DMS 273 (cell line): ENCODE data around the gene HJV.

Source experiments
- DNase-seq: peaks from one replicate; lab custom pipeline; 2025; ENCODE audit not compliant: unreplicated experiment; lab: John Stamatoyannopoulos, UW

Gene HJV

GRCh38 chr1:146022403-146023127 lies 1.0 kb upstream of the HJV start:
- no peak for DNase-seq

GRCh38 chr1:146021050-146021445 lies 487 bp downstream of the HJV start:
- no peak for DNase-seq

GRCh38 chr1:146020058-146021049 lies 1.2 kb downstream of the HJV start:
- no peak for DNase-seq

GRCh38 chr1:146019231-146020057 lies 2.1 kb downstream of the HJV start:
- no peak for DNase-seq

- no peak for DNase-seq
Observed at GRCh38 chr1:146016891-146017290, 4.6 kb downstream of the HJV start.

- DNase-seq: no peak
Observed at GRCh38 chr1:146013559-146013922, 8.0 kb downstream of the HJV start.

- DNase-seq: peak; percentile 84
Observed at GRCh38 chr1:146012703-146013558, 8.6 kb downstream of the HJV start.

GRCh38 chr1:146010126-146010738 lies 11.3 kb downstream of the HJV start:
- DNase-seq: no peak

- no peak for DNase-seq
Observed at GRCh38 chr1:146007489-146008133, 13.9 kb downstream of the HJV start.

- no peak for DNase-seq
Observed at GRCh38 chr1:146001709-146002108, 19.8 kb downstream of the HJV start.

GRCh38 chr1:145999321-146000024 lies 22.1 kb downstream of the HJV start:
- DNase-seq: peak; percentile 74

GRCh38 chr1:145997718-145998023 lies 23.9 kb downstream of the HJV start:
- peak; percentile 64 for DNase-seq

GRCh38 chr1:145997016-145997717 lies 24.4 kb downstream of the HJV start:
- DNase-seq: peak; percentile 67

GRCh38 chr1:145996433-145997015 lies 25.0 kb downstream of the HJV start, which contains the start of gene TXNIP:
Gene TXNIP (minus strand): TSS chr1:145996579. CDS start chr1:145996266, 313 bp downstream.
- peak; percentile 99 for DNase-seq

- DNase-seq: peak; percentile 38
Observed at GRCh38 chr1:145995964-145996432, 25.5 kb downstream of the HJV start.

- no peak for DNase-seq
Observed at GRCh38 chr1:145995148-145995881, 26.2 kb downstream of the HJV start.
